Measurements from ENCODE around the gene DIDO1. TPM values are rescaled to one million over a fixed set of nuclear protein-coding genes. Genes with fewer than 3 reads are reported as not detected.

DIDO1 gene
- total and polyA plus RNA-seq, 9 donors, result 35.0 to 42.0 (median 38.2) TPM

DNA sequence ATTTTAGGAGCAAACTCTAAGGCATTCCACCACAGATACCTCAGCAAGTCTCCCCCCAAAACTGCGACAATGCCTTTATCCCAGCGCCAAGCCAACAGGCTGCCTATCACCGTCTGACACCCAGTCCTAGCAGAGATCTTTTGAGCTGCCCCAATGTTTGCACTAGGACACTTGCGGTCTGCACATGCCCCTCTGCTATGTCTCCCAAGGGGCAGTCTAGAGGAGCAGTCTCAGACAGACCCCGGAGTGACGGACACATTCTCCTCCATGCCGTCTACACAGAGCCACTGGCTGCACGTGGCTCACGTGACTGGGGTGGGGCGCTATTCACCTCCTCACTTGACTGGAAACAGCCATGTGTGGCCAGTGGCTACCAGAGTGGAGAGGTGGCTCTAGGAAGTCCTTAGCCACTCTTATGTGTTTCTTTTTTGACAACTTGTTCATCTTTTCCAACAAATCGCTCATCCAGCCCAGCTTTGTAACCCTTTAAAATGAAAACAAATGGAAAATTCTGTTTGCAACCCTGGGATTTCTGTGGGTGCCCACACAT is 16.0 kb downstream of the DIDO1 start:
- Histone ChIP-seq H3K27me3 (ENCODE audit: control insufficient read depth, insufficient read depth, low read length) (no peaks in the 10 kb centered on the region), H3K4me3 (ENCODE audit: low read length) (no peak overlapping the region), H3K4me1 (ENCODE audit: control insufficient read depth, insufficient read depth, low read length) (peaks cover 9% of the 10 kb centered on the region), H3K9me3 (replicated peaks; ENCODE audit: control insufficient read depth, low read depth, low read length) (no peaks in the 10 kb centered on the region), H3K36me3 (ENCODE audit: control insufficient read depth, insufficient read depth, low read length) (peaks cover 77% of the 10 kb centered on the region), H3K27ac (ENCODE audit: low read length) (no peak overlapping the region)
- no peak for DNase-seq
- 84% methylated on average over 11 of the region's 11 CpGs for WGBS (ENCODE audit: insufficient coverage)

DNA sequence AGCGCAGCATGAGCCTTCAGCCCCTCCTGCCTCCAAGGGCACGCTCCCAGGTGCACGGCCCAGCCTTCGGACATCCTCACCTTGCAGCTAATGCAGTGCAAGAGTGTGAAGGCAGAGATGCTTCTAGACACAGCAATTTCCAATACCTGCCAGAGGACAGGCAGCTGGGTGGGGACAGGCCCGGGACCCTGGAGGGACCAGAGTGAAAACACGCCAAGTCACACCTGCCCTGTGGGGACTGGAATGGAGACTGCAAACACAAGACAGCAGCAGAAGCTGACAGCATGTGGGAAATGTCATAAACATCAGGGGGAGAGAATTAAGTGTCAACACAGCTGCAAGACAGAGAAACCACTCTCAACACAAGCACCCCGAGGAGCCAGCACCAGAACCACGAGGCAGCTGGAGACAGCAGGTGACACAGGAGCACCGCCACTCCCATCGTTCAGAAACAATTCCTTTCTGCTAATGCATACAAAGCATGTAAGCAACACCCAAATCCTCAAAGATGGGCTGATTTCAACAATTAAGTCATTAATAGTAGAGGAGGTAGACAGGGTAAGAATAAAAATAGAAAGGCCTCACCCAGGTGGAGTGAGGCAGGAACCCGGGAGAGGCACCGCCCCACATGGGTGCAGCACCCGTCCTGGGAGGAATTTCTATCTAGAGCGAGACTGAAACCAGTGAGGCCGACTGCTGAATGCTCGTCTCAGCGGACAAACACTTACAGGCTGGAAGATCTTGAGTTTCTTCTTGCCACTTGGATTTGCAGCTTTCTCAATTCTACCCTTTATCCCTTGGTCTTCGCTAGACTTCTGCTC is 17.1 kb downstream of the DIDO1 start:
- no peak overlapping the region for H3K4me3 ChIP-seq (ENCODE audit: low read length)
- H3K27ac ChIP-seq (ENCODE audit: low read length), result no peak overlapping the region
- WGBS (ENCODE audit: insufficient coverage), result 87% methylated on average over 14 of the region's 18 CpGs
- H3K27me3 ChIP-seq (ENCODE audit: control insufficient read depth, insufficient read depth, low read length), result no peaks in the 10 kb centered on the region
- no peak for DNase-seq
- H3K36me3 ChIP-seq (ENCODE audit: control insufficient read depth, insufficient read depth, low read length), result peaks cover 86% of the 10 kb centered on the region
- H3K9me3 ChIP-seq (replicated peaks; ENCODE audit: control insufficient read depth, low read depth, low read length), result no peaks in the 10 kb centered on the region
- H3K4me1 ChIP-seq (ENCODE audit: control insufficient read depth, insufficient read depth, low read length), result no peaks in the 10 kb centered on the region

DNA sequence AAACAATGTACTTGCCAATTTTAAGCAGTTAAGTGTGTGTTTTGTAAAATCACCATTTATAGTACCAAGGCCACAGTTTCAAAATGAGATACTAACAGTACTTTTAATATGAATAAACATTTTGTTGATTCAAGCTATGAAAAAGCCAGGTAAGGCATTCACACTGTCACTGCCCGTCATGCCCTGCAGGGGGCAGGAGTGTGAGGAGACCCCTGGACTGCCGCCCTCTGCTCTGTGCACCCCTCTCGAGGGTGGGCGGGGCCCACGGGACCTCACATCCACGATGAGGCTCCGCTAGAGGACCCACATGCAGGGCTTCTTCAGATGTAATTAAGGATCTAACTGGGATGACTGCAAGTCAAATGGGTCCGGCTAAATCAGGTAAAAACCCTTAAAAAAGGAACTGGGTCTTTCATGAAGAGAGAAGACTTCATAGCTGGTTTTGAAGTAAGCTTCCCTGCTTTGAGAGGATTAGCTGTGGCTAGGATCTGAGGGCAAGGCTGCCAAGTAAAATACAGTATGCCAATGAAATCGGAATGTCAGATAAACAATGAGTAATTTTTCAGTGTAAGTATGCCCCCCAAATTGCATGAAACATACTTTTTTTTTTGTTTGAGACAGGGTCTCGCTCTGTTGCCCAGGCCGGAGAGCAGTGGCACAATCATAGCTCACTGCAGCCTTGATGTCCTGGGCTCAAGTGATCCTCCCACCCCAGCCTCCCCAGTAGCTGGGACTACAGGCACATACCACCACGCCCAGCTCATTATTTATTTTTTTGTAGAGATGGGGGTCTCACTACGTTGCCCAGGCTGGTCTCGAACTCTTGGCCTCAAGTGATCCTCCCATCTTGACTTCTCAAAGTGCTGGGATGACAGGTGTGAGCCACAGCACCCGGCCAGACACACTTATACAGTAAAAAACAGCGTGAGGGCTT is 18.7 kb downstream of the DIDO1 start:
- no peak overlapping the region for H3K27ac ChIP-seq (ENCODE audit: low read length)
- no peaks in the 10 kb centered on the region for H3K27me3 ChIP-seq (ENCODE audit: control insufficient read depth, insufficient read depth, low read length)
- no peaks in the 10 kb centered on the region for H3K9me3 ChIP-seq (replicated peaks; ENCODE audit: control insufficient read depth, low read depth, low read length)
- H3K4me3 ChIP-seq (ENCODE audit: low read length), result no peak overlapping the region
- H3K36me3 ChIP-seq (ENCODE audit: control insufficient read depth, insufficient read depth, low read length), result peaks cover 90% of the 10 kb centered on the region
- no peak for DNase-seq
- 78% methylated on average over 10 of the region's 16 CpGs for WGBS (ENCODE audit: insufficient coverage)
- H3K4me1 ChIP-seq (ENCODE audit: control insufficient read depth, insufficient read depth, low read length), result no peaks in the 10 kb centered on the region

DNA sequence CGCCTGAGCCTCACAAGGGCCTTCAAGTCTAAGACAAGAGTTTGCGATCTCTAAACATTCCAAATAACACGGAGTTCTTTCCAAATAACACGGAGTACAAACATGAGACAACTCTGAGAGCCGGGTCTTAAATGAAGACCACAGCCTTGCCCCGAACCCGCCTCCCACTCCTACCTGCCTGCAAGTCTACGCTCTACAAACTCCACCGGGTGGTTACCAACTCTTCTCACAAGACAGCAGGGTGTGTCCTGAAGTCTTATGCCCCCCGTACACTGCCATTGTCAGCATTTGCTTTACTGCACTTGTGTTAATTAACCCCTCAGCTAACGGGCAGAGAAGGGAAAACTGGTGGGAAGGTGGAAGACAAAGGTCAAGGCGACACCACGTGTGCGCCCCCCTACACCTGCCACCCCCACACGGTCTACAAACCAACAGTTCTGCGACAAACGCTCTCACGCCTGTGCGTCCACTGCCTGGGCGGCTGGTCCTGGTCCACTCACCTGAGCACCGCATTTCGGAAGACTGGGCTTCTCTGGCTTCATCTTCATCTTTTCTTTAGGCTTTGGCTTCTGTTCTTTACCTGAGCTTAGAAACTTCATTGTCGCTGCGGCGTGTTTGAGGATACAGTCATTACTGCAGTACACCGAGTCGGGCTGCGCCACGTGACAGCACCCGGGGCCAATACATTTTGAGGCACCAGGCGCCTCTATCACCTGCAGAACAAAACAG is 19.5 kb downstream of the DIDO1 start:
- no peak overlapping the region for H3K27ac ChIP-seq (ENCODE audit: low read length)
- H3K27me3 ChIP-seq (ENCODE audit: control insufficient read depth, insufficient read depth, low read length), result no peaks in the 10 kb centered on the region
- no peak overlapping the region for H3K4me3 ChIP-seq (ENCODE audit: low read length)
- DNase-seq, result no peak
- no peaks in the 10 kb centered on the region for H3K9me3 ChIP-seq (replicated peaks; ENCODE audit: control insufficient read depth, low read depth, low read length)
- 86% methylated on average over 18 of the region's 31 CpGs for WGBS (ENCODE audit: insufficient coverage)
- H3K36me3 ChIP-seq (ENCODE audit: control insufficient read depth, insufficient read depth, low read length), result peaks cover 95% of the 10 kb centered on the region
- H3K4me1 ChIP-seq (ENCODE audit: control insufficient read depth, insufficient read depth, low read length), result no peaks in the 10 kb centered on the region

DNA sequence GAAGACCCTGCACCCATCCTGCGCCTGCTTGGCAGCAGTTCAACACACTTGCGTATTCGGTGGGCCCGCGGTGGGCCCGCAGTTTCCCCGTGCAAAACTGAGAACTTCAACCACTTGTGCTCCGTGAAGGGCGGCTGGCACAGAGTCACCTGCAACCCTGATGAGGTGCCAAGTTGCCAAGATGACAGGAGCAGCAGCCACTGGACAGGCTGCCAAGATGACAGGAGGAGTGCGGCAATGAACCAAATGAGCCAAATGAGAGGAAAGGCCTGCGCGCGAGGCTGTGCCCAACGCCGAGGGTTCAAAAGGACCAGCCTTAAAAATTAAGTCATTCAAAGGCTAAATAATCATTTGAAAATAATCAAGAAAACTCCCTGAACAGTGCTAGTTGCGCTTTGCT is 20.1 kb downstream of the DIDO1 start:
- Histone ChIP-seq H3K9me3 (replicated peaks; ENCODE audit: control insufficient read depth, low read depth, low read length) (no peaks in the 10 kb centered on the region), H3K4me3 (ENCODE audit: low read length) (no peak overlapping the region), H3K27me3 (ENCODE audit: control insufficient read depth, insufficient read depth, low read length) (no peaks in the 10 kb centered on the region), H3K4me1 (ENCODE audit: control insufficient read depth, insufficient read depth, low read length) (no peaks in the 10 kb centered on the region), H3K27ac (ENCODE audit: low read length) (no peak overlapping the region), H3K36me3 (ENCODE audit: control insufficient read depth, insufficient read depth, low read length) (peaks cover 95% of the 10 kb centered on the region)
- 94% methylated on average over 10 of the region's 16 CpGs for WGBS (ENCODE audit: insufficient coverage)
- DNase-seq, result no peak

DNA sequence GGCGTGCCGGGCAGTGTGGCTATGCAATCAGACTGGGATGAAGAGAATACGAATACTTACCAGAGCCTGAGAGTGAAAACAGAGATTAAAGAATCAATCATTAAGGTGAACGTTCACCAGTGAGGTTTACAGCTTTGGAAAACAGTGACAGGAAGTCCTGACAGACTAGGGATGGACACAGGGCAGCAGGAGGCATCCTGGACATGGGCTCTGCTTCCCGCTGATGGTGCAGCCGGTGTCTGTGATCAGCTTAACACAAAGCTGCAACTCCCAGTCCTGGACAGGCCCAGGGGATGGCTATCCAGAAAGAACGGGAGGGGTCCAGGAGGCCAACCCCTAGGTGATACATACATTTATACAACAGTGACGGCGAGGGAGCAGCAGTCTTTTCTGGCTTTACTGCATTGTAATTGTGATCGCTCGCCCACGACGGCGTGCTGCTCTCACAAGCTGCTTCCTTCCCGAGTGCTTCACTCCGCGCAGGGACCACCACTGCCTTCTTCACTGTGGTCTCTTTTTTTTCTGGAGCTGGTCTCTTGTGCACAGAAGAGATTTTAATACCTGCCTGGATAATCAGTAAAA is 20.7 kb downstream of the DIDO1 start:
- WGBS (ENCODE audit: insufficient coverage), result 93% methylated on average over 17 of the region's 17 CpGs
- Histone ChIP-seq H3K36me3 (ENCODE audit: control insufficient read depth, insufficient read depth, low read length) (peaks cover 94% of the 10 kb centered on the region), H3K9me3 (replicated peaks; ENCODE audit: control insufficient read depth, low read depth, low read length) (no peaks in the 10 kb centered on the region), H3K4me1 (ENCODE audit: control insufficient read depth, insufficient read depth, low read length) (peaks cover 2% of the 10 kb centered on the region), H3K27me3 (ENCODE audit: control insufficient read depth, insufficient read depth, low read length) (no peaks in the 10 kb centered on the region), H3K27ac (ENCODE audit: low read length) (no peak overlapping the region), H3K4me3 (ENCODE audit: low read length) (no peak overlapping the region)
- DNase-seq, result no peak

DNA sequence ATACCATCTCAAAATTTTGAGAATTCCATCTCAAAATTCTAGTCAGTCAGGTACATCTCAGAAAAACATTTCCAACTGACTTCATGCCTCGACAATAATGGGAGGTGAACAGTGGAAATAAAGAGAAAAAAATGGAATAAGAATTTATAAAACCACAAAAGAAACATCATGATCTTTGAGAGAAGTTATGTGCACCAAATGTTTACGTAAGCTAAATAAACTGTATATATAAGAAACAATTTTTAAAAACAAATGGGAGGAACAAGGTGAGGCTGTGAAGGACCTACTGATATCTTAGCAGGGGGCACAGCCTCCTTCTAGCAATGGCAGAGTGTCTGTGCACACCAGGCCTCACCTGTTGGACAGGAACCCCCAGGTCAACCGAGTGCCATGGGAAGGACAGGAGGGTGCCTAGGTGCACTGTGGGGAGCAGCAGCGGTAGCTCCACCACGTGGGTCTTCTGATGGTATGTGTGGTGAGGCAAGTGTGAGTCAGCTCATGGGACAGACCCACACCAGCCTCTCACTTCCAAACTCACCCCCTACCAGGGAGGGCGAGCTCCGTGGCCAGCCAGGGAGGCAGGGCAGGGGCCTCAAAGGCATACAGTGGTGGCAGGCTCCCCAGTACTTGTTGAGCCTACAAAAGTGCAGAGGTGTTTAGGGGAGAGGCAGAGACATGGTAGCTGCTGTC is 23.2 kb downstream of the DIDO1 start:
- Histone ChIP-seq H3K27ac (ENCODE audit: low read length) (no peak overlapping the region), H3K4me1 (ENCODE audit: control insufficient read depth, insufficient read depth, low read length) (peaks cover 15% of the 10 kb centered on the region), H3K4me3 (ENCODE audit: low read length) (no peak overlapping the region), H3K9me3 (replicated peaks; ENCODE audit: control insufficient read depth, low read depth, low read length) (no peaks in the 10 kb centered on the region), H3K27me3 (ENCODE audit: control insufficient read depth, insufficient read depth, low read length) (no peaks in the 10 kb centered on the region), H3K36me3 (ENCODE audit: control insufficient read depth, insufficient read depth, low read length) (peaks cover 68% of the 10 kb centered on the region)
- WGBS (ENCODE audit: insufficient coverage), result no CpG with 5 or more reads among the region's 7 CpGs
- no peak for DNase-seq

DNA sequence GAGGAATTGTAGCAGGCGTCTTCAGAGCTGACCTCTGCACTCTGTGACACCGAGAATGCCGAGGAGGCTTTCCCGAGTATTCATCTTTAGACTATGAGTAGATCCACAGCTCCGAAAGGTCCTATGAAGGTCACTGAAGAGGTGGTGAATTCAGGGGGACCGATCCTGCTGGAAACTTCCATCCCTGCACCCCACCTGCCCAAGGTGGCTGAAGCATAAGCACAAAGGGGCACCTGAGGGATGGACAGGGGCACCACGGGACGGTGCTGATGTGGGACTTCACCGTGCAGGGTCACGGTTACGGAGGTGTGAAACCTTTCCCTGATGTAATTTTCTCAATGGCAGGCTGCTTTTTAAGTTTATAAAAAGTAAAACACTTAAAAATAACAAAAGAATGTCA is 24.4 kb downstream of the DIDO1 start:
- H3K4me3 ChIP-seq (ENCODE audit: low read length), result no peak overlapping the region
- no peak for DNase-seq
- no peaks in the 10 kb centered on the region for H3K27me3 ChIP-seq (ENCODE audit: control insufficient read depth, insufficient read depth, low read length)
- peaks cover 15% of the 10 kb centered on the region for H3K4me1 ChIP-seq (ENCODE audit: control insufficient read depth, insufficient read depth, low read length)
- no peak overlapping the region for H3K27ac ChIP-seq (ENCODE audit: low read length)
- H3K9me3 ChIP-seq (replicated peaks; ENCODE audit: control insufficient read depth, low read depth, low read length), result no peaks in the 10 kb centered on the region
- H3K36me3 ChIP-seq (ENCODE audit: control insufficient read depth, insufficient read depth, low read length), result peaks cover 56% of the 10 kb centered on the region
- 77% methylated on average over 4 of the region's 11 CpGs for WGBS (ENCODE audit: insufficient coverage)

All from muscle of leg (tissue), 11 donors.